ENCODE data around the gene COQ8A. TPM values are rescaled to one million over a fixed set of nuclear protein-coding genes. Genes with fewer than 3 reads are reported as not detected.
A peak's percentile ranks its signal among the peaks of the same experiment; 100 is the strongest.

The COQ8A gene
- total and polyA plus RNA-seq, 4 donors = 16.2 to 50.5 (median 29.1) TPM

DNA sequence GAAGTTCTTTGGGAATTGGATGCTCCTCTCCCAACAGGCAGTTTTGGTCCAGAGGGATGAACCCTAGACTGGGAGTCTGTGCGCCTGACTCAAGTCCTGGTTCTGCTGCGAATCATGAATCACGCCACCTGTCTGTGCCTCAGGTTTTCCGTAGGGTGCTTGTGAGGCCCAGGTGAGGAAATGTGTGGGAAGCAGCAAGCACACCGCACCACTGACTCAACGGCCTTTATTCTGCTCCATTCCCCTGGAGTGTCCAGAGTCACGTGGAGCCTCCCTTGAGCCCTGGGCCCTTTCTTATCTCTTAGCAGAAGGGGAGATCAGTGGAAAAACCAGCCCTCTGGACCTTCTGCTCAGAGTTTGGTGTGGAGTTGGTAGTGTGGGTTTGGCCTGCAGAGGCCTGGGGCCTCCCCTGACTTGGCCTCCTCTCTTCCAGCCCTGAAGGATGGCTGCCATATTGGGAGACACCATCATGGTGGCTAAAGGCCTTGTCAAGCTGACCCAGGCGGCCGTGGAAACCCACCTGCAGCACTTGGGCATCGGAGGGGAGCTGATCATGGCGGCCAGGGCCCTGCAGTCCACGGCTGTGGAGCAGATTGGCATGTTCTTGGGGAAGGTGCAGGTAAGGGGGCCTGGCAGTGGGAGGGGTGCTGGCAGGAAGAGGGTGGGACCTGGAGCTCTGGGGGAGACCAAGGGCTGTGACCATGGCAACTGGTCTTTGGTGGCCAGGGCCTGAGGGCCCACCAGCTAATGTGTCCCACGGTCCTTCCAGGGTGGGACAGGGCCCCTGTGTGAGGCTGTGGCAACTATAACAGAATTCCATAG is 21.1 kb downstream of the COQ8A start:
- Histone ChIP-seq H3K4me3 (no peak overlapping the region), H3K9me3 (ENCODE audit: control insufficient read depth in 4 of 4, insufficient read depth in 3 of 4, low read length in 3 of 4) (no peaks in the 10 kb centered on the region), H3K27me3 (ENCODE audit: control insufficient read depth in 3 of 3, insufficient read depth in 3 of 3, low read length in 2 of 3) (no peaks in the 10 kb centered on the region), H3K36me3 (ENCODE audit: control insufficient read depth in 4 of 4, insufficient read depth in 4 of 4, low read length in 4 of 4) (peaks cover 0 to 13% (median 3%) of the 10 kb centered on the region in 4 donors), H3K4me1 (ENCODE audit: control insufficient read depth in 5 of 5, insufficient read depth in 5 of 5, low read length in 5 of 5) (peaks cover 0 to 2% (median 0%) of the 10 kb centered on the region in 5 donors), H3K27ac (ENCODE audit: low read depth in 1 of 2, low read length in 1 of 2) (peak overlapping the region in 1 of 2 donors; percentile 46), H3K9ac (ENCODE audit: insufficient read depth in 1 of 2, low read length in 2 of 2) (no peak overlapping the region)
- TF ChIP-seq, protein P1, sequence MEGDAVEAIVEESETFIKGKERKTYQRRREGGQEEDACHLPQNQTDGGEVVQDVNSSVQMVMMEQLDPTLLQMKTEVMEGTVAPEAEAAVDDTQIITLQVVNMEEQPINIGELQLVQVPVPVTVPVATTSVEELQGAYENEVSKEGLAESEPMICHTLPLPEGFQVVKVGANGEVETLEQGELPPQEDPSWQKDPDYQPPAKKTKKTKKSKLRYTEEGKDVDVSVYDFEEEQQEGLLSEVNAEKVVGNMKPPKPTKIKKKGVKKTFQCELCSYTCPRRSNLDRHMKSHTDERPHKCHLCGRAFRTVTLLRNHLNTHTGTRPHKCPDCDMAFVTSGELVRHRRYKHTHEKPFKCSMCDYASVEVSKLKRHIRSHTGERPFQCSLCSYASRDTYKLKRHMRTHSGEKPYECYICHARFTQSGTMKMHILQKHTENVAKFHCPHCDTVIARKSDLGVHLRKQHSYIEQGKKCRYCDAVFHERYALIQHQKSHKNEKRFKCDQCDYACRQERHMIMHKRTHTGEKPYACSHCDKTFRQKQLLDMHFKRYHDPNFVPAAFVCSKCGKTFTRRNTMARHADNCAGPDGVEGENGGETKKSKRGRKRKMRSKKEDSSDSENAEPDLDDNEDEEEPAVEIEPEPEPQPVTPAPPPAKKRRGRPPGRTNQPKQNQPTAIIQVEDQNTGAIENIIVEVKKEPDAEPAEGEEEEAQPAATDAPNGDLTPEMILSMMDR (IDR thresholded peaks at IDR 0.05; ENCODE audit: control extremely low read depth, extremely low read depth) = no peak
- no peak for DNase-seq
- WGBS, 2 donors = 94 to 95% methylated on average over 13 of the region's 13 CpGs
- ATAC-seq (ENCODE audit: insufficient read depth, low FRiP score) = no peak

DNA sequence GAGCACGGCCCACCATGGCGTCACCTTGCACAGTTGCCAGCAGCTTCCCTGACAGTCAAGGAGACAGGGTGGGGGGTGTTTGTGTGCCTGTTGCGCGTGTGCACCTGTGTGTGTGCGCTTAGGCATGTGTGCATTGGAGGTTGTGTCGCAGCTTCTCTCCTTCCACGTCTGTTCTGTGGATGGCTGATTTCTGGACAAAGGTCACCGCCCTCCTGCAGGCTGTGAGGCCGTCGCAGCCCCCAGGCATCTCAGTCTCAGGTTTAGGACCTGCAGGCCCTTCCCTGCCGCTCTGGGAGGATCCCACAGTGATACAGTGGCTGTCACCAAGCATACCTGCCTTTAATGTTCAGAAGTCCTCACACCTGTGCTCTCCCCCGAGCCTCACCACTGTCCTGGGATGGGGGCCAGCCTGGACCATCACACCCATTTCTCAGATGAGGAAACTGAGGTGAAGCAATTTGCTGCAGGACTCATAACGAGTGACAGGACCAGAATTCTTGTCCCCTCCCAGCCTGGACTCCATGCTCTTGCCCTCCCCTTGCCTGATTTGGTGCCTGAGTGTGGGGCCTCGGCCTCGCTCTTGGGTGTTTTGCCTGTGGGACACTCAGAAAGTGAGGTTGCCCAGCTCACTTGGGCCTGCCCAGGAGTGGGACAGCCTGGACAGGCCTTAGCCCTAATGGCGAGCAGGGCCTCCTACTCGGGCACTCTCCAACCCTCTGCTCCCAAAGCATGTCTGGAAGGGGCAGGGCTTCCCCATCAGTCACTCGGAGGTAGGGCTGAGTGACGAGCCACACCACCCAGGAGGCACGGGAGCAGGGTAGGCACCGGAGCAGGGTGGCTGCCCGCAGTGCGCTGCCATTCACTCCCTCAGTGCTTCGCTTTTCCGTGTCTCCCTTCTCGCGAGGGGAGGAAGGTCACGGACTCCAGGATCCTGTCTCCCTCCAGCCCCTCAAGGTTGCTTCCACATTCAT is 22.6 kb downstream of the COQ8A start:
- H3K27me3 ChIP-seq (ENCODE audit: control insufficient read depth in 3 of 3, insufficient read depth in 3 of 3, low read length in 2 of 3) = no peaks in the 10 kb centered on the region
- peaks cover 0 to 2% (median 0%) of the 10 kb centered on the region in 5 donors for H3K4me1 ChIP-seq (ENCODE audit: control insufficient read depth in 5 of 5, insufficient read depth in 5 of 5, low read length in 5 of 5)
- peak overlapping the region in 1 of 2 donors; percentile 95 for H3K27ac ChIP-seq (ENCODE audit: low read depth in 1 of 2, low read length in 1 of 2)
- no peaks in the 10 kb centered on the region for H3K9me3 ChIP-seq (ENCODE audit: control insufficient read depth in 4 of 4, insufficient read depth in 3 of 4, low read length in 3 of 4)
- WGBS, 2 donors = 93% methylated on average over 28 of the region's 28 CpGs
- no peak overlapping the region for H3K9ac ChIP-seq (ENCODE audit: insufficient read depth in 1 of 2, low read length in 2 of 2)
- DNase-seq (no peak), ATAC-seq (ENCODE audit: insufficient read depth, low FRiP score) (no peak)
- H3K4me3 ChIP-seq = no peak overlapping the region
- TF ChIP-seq, protein P1 (IDR thresholded peaks at IDR 0.05; ENCODE audit: control extremely low read depth, extremely low read depth) = no peak
- peaks cover 0 to 19% (median 5%) of the 10 kb centered on the region in 4 donors for H3K36me3 ChIP-seq (ENCODE audit: control insufficient read depth in 4 of 4, insufficient read depth in 4 of 4, low read length in 4 of 4)

DNA sequence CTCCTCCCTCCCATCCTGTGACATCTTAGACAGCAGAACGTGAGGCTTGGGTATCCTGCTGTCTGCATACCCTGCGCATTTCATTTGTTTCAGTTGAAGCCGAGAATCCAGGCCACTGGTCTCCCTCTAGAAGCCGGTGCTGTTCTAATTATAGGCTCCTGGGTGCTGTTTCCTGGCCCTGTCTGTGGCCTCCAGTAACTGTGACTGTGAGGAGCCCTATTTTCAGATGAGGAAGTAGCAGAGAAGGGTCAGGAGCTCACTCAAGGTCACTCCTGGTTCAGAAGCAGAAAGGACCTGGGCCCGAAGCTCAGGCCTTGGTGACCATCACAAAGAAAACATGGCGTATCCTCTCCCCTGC is 24.0 kb downstream of the COQ8A start:
- Histone ChIP-seq H3K27me3 (ENCODE audit: control insufficient read depth in 3 of 3, insufficient read depth in 3 of 3, low read length in 2 of 3) (no peaks in the 10 kb centered on the region), H3K27ac (ENCODE audit: low read depth in 1 of 2, low read length in 1 of 2) (peak overlapping the region in 1 of 2 donors; percentile 95), H3K4me3 (no peak overlapping the region), H3K9me3 (ENCODE audit: control insufficient read depth in 4 of 4, insufficient read depth in 3 of 4, low read length in 3 of 4) (no peaks in the 10 kb centered on the region), H3K36me3 (ENCODE audit: control insufficient read depth in 4 of 4, insufficient read depth in 4 of 4, low read length in 4 of 4) (peaks cover 0 to 20% (median 5%) of the 10 kb centered on the region in 4 donors), H3K9ac (ENCODE audit: insufficient read depth in 1 of 2, low read length in 2 of 2) (no peak overlapping the region), H3K4me1 (ENCODE audit: control insufficient read depth in 5 of 5, insufficient read depth in 5 of 5, low read length in 5 of 5) (peaks cover 0 to 2% (median 0%) of the 10 kb centered on the region in 5 donors)
- DNase-seq = no peak
- WGBS, 2 donors = 60 to 77% methylated on average over 6 of the region's 6 CpGs
- ATAC-seq (ENCODE audit: insufficient read depth, low FRiP score) = no peak
- TF ChIP-seq, protein P1 (IDR thresholded peaks at IDR 0.05; ENCODE audit: control extremely low read depth, extremely low read depth) = no peak

Measured in lung (tissue), 12 donors.